HG03342 (cell line): Measurements from ENCODE around the gene MTG1.
"Not testable (repeated sequence)": the region's sequence is repeated elsewhere in the genome, so short reads cannot be mapped to it uniquely, and the experiment has no call there.

Experiments
- ATAC-seq: cut with Tn5 transposase; IDR thresholded peaks from one replicate; pipeline ENCODE4 v1.9.1; 2021; ENCODE audit warnings: mild to moderate bottlenecking, moderate library complexity; ENCODE audit not compliant: unreplicated experiment

The MTG1 gene

GRCh38 chr10:133377025-133377817, 16.7 kb upstream of the MTG1 start:
- no peak for ATAC-seq

GRCh38 chr10:133377818-133378250, 16.1 kb upstream of the MTG1 start:
- ATAC-seq = no peak

DNA sequence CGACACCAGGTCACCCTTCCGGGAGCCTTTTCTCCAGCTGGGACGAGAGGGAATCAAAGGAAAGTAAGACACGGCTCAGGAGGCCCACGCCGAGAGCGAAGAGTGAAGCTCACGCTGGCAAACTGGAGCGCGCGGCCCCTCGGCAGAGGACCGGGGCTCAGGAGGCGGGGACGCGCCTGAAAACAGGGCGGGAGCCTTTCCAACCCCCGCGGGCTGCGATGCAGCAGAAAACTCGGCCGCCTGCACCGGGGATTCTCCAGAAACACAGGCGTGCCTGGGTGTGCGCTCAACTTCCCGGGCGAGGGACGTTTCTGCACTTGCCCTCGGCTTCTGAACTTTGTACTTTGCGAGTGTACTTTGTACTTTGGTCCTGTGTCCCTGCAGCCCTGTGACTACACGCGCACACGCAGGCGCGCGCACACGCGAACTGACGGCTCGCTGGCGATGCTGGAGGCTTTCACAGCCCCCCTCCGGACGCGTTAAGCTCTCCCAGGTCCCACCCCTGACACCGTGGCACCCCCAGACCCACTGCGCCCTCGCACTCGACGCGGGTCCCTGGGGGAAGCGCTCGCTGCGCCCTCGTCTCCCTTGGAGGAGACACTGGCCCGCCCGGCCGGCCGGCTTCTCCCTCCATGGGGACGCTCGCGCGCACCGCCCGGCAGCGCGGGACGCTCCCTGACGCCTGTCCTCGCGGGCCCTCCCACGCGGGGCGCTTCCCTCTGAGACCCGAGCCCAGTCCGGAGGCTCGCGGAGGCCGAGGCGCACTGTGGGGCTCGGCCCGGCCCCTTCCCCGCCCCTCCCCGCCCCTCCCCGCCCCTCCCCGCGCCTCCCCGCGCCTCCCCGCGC, 15.5 kb upstream of the MTG1 start:
- ATAC-seq = peak; percentile 27

DNA sequence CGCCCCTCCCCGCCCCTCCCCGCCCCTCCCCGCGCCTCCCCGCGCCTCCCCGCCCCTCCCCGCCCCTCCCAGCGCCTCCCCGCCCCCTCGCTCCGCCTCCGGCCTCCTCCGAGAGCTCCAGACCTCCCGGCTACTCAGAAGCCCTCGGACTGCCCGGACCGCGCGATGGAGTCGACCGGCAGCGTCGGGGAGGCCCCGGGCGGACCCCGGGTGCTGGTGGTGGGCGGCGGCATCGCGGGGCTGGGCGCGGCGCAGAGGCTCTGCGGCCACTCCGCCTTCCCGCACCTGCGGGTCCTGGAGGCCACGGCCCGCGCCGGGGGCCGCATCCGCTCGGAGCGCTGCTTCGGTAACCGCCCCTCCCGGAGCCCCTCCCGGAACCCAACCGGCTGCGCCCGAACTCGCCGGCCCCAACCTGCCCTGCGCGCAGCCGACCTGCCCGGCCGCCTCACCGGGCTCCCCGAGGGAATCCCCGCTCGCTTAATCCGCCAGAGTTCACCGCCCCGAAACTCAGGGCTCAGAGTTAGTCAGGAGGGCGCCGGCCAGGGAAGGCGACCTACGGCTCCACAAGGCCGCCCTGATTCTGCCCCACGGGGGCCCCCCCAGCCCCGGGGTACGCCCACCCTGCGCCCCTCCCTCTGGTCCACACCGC, 14.7 kb upstream of the MTG1 start, which contains the start of gene PAOX:
TSS of gene PAOX (plus strand) at position 111 of the 649 bp plus-strand sequence. CDS start at position 166, 55 bp downstream.
- peak; percentile 58 for ATAC-seq

DNA sequence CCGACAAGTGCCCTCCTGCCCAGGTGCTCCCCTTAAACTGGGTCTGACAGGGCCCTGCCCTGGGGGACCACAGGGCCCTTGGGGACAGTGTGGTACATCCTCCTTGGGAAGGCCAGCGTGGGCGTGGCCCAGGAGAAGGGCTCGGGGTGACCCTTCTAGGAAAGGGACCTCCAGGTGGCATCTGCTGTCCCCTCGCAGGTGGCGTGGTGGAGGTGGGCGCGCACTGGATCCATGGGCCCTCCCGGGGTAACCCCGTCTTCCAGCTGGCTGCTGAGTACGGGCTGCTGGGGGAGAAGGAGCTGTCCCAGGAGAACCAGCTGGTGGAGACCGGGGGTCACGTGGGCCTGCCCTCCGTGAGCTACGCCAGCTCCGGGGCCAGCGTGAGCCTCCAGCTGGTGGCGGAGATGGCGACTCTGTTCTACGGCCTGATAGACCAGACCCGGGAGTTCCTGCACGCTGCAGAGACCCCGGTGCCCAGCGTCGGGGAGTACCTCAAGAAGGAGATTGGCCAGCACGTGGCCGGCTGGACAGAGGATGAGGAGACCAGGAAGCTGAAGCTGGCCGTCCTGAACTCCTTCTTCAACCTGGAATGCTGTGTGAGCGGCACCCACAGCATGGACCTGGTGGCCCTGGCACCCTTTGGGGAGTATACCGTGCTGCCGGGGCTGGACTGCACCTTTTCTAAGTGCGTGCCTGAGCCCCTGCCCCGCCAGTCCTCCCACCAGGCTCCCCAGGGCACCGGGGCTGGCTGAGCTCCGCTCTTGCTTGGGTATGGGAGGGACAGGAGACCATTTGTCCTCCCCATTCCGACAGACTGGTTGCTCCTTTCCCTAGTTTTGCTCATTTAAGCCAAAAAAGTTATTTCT, 13.9 kb upstream of the MTG1 start:
- no peak for ATAC-seq

DNA sequence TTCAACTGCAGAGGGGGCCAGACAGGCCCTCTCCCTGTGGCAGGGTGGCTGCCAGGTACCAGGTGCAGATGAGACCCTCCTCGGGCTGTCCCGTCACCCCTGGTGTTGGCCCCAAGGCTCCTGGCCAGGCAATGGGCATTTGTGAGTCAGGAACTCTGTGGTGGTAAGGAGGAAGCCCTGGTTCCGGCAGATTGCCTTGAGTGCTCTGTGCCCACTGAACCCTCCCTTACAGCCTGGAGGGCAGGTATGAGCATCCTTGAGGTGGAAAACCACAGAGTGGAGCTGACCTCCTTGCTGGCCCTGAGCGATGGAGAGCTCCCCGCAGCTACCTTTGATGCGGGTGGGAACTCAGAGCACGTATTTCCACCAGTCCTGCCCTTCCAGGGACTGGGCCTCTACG, 12.9 kb upstream of the MTG1 start:
- ATAC-seq = no peak

- no peak for ATAC-seq
Measured at GRCh38 chr10:133383551-133383950, 10.4 kb upstream of the MTG1 start.

DNA sequence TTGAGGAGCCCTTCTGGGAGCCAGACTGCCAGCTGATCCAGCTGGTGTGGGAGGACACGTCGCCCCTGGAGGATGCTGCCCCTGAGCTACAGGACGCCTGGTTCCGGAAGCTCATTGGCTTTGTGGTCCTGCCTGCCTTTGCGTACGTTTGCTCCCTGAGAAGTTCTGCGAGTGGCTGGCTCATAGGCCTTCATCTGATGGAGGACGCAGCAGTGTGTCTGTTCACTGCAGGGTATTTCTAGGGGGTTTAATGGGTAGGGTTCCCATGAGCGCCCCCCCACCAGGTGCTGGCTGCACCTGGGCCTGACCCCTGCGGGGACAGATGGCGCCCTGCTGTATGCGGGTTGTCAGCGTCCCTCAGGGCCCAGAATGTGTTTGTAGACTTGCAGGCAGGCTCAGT, 9.9 kb upstream of the MTG1 start:
- ATAC-seq = no peak

GRCh38 chr10:133385214-133385613, 8.7 kb upstream of the MTG1 start:
- ATAC-seq = no peak

DNA sequence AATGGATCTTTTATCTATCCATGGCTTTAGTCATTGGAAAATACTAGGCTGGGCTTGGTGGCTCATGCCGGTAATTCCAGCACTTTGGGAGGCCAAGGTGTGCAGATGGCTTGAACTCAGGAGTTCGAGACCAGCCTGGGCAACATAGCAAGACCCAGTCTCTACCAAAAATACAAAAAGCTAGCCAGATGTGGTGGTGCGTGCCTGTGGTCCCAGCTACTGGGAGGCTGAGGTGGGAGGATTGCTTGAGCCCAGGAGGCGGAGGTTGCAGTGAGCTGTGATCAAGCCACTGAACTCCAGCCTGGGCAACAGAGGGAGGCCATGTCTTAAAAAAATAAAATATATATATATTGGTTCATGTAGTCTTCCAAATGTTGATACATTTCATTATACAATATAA, 7.0 kb upstream of the MTG1 start:
- not testable (repeated sequence) for ATAC-seq

DNA sequence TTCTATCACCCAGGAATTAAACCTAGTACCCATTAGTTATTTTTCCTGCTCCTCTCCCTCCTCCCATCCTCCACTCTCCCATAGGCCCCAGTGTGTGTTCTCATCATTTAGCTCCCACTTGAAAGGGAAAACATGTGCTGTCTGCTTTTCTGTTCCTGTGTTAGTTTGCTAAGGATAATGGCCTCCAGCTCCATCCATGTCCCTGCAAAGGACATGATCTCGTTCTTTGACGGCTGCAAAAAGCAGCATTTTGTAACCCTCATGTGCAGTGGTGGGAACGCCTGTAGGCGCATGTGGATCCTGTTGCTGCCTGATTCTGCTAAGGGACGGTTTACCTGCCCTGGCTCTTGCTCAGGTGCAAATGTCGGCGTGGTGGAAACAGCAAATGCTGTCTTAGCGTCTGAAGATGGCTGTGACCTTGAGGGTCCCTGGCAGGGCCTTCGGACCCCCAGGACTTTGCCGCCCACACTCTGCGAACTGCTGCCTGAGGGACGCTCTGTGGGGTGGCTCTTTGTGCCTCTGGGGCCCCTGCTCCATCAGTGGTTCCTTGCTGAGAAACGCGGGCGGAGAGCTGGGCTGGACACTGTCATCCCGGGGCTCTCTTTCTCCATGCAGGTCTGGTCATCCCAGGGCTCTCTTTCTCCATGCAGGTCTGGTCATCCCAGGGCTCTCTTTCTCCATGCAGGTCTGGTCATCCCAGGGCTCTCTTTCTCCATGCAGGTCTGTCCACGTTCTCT, 5.6 kb upstream of the MTG1 start:
- ATAC-seq = peak; percentile 1

DNA sequence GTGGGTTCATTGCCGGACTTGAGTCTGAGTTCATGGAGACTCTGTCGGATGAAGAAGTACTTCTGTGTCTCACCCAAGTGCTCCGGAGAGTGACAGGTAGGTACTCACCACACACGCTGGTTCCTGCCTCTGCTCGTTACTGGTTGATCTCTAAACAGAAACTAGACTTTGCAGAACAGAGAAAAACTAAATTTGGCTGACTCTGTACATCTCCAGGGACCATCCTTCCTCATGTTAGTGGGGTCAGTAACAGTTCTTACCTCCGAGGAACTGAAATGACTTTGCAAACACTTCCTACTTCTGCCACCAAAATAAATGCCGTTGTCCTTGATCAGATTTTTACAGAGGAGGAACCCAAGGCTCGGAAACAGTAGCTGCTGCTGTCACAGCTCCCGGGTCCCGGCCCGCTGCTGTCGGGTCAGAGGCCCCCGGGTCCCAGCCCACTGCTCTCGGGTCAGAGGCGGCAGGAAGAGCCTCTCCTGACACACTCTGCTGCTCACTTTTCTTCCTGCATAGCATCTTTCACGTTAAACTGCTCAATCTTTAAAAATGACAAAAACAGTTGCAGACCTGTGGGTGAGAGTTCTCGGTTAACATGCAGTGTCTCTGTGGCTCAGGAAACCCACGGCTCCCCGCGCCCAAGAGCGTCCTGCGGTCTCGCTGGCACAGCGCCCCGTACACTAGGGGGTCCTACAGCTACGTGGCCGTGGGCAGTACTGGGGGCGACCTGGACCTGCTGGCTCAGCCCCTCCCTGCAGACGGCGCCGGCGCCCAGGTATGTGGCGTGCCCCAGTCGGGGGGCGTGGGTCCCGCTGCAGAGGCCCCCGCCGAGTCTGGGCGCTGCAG, 4.8 kb upstream of the MTG1 start:
- peak; percentile 86 for ATAC-seq

DNA sequence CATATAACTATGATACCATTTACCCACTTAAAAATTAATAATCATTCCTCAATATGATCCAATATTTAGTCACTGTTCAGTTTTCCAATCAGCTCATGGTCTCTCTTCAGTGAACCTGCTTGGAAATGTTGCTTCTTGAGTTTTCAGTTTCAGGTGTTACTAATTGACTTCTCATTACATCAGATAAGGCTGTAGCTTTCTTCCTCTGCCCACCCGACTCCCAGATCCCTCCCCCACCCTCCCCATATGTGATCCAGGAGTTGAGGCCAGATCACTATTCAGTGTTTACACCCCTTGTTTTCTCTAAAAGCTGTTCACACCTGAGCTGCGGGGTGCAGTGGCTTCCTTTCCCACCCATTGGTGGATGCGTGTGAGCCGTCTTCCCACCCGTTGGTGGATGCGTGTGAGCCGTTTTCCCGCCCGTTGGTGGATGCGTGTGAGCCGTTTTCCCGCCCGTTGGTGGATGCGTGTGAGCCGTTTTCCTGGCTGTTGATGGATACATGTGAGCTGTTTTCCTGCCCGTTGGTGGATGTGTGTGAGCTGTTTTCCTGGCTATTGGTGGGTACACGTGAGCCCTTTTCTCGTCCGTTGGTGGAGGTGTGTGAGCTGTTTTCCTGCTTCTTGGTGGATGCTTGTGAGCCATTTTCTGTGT, 3.2 kb upstream of the MTG1 start:
- no peak for ATAC-seq

DNA sequence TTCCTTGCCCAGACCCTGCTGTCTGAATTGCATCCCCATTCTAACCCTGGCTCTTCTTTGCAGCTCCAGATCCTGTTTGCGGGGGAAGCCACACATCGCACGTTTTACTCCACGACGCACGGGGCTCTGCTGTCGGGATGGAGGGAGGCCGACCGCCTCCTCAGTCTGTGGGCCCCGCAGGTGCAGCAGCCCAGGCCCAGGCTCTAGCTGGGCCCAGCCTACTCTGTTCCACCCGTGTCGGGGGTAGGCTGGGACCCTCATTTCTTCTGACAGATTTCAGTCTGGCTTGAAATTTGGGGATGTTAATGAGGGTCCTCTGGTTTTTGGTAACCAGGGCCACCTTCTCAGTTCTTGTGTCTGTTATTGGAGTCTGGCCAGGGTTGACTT, 2.7 kb upstream of the MTG1 start:
- no peak for ATAC-seq

GRCh38 chr10:133391761-133392518, 2.0 kb upstream of the MTG1 start:
- no peak for ATAC-seq

GRCh38 chr10:133393401-133394063, 425 bp upstream of the MTG1 start:
- no peak for ATAC-seq

DNA sequence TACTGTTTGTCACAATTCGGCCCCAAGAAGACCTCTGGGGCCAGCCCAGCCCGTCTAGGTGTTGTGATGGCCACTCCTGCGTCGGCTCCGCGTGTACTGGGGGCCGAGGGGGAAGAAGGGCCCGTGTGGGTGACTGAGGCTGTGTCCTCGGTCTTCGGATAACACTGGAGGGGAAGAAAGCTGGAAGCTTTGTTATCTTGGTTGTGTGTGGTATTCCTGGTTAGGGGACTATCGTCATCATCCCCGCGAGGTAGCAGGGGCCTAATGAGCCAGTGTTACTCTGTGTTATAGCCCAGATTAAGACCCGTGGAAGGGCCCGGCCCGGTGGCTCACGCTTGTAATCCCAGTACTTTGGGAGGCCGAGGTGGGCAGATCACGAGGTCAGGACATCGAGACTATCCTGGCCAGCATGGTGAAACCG, 854 bp downstream of the MTG1 start:
- ATAC-seq = no peak
